Osteocyte (in vitro differentiated cells): ENCODE results near the gene PIAS3. TPM values are rescaled to one million over a fixed set of nuclear protein-coding genes. Genes with fewer than 3 reads are reported as not detected.

Experiments used
- DNase-seq: peaks from one replicate; pipeline ENCODE4 v3.0.0; 2021; ENCODE audit warnings: mixed read lengths; ENCODE audit not compliant: unreplicated experiment; ENCODE audit errors: extremely low spot score
- H3K27ac Mint-ChIP-seq: one replicate; pipeline ENCODE4 v1.8.0; 2021; ENCODE audit warnings: mild to moderate bottlenecking, mixed read lengths; ENCODE audit not compliant: unreplicated experiment
- H3K27me3 Mint-ChIP-seq: one replicate; pipeline ENCODE4 v1.8.0; 2021; ENCODE audit warnings: mixed read lengths; ENCODE audit not compliant: unreplicated experiment
- H3K36me3 Mint-ChIP-seq: one replicate; pipeline ENCODE4 v1.8.0; 2021; ENCODE audit warnings: mixed read lengths; ENCODE audit not compliant: unreplicated experiment
- H3K4me1 Mint-ChIP-seq: one replicate; pipeline ENCODE4 v1.8.0; 2021; ENCODE audit warnings: mixed read lengths; ENCODE audit not compliant: unreplicated experiment
- H3K4me3 Mint-ChIP-seq: one replicate; pipeline ENCODE4 v1.8.0; 2021; ENCODE audit warnings: mild to moderate bottlenecking, moderate library complexity, mixed read lengths; ENCODE audit not compliant: unreplicated experiment
- H3K9me3 Mint-ChIP-seq: one replicate; pipeline ENCODE4 v1.8.0; 2021; ENCODE audit warnings: mixed read lengths; ENCODE audit not compliant: unreplicated experiment
- CTCF ChIP-seq: fragments of 200-600 bp; sonication (generic); IDR thresholded peaks from 2 replicates; pipeline ENCODE4 v1.5.0; 2021; ENCODE audit warnings: antibody characterized with exemption, mild to moderate bottlenecking, moderate library complexity
- total RNA-seq: library from RNA; stranded (reverse); gene quantifications from 2 replicates; pipeline ENCODE4 v1.2.1, GENCODE V29; 2021

The PIAS3 gene
- total RNA-seq, 1 donor from 2014 or later = 48.7 TPM

- Mint-ChIP-seq H3K4me3 (peak within 1 kb of the TSS; percentile 83), H3K4me1 (peaks cover 38% of the 10 kb centered on the region), H3K27me3 (peaks cover 15% of the 10 kb centered on the region), H3K27ac (no peak within 1 kb of the TSS), H3K36me3 (no peaks in the 10 kb centered on the region), H3K9me3 (no peaks in the 10 kb centered on the region)
- TF ChIP-seq CTCF = no peak
- no peak for DNase-seq
Measured at GRCh38 chr1:145885738-145886287, 26.9 kb upstream of the PIAS3 start, which contains the start of gene ANKRD35. Gene ANKRD35, minus strand, starts transcription at chr1:145885866. Its CDS starts 108 bp downstream, at chr1:145885758.

GRCh38 chr1:145884675-145885074 is 25.8 kb upstream of the PIAS3 start:
- H3K4me1 Mint-ChIP-seq = peaks cover 27% of the 10 kb centered on the region
- H3K9me3 Mint-ChIP-seq = no peaks in the 10 kb centered on the region
- no peaks in the 10 kb centered on the region for H3K36me3 Mint-ChIP-seq
- DNase-seq = no peak
- H3K27ac Mint-ChIP-seq = no peak overlapping the region
- H3K4me3 Mint-ChIP-seq = peak overlapping the region; percentile 83
- no peak for TF ChIP-seq CTCF
- H3K27me3 Mint-ChIP-seq = peaks cover 15% of the 10 kb centered on the region

- H3K36me3 Mint-ChIP-seq = no peaks in the 10 kb centered on the region
- H3K4me3 Mint-ChIP-seq = no peak overlapping the region
Measured at GRCh38 chr1:145879775-145880174, 20.9 kb upstream of the PIAS3 start.

GRCh38 chr1:145878724-145879123 is 19.8 kb upstream of the PIAS3 start:
- no peak for TF ChIP-seq CTCF
- H3K4me1 Mint-ChIP-seq = no peaks in the 10 kb centered on the region

More at GRCh38 chr1:145879775-145880174, 20.9 kb upstream of the PIAS3 start:
- no peak for DNase-seq
- H3K27me3 Mint-ChIP-seq = peaks cover 14% of the 10 kb centered on the region
- H3K4me1 Mint-ChIP-seq = peaks cover 4% of the 10 kb centered on the region
- no peak overlapping the region for H3K27ac Mint-ChIP-seq
- no peaks in the 10 kb centered on the region for H3K9me3 Mint-ChIP-seq
- TF ChIP-seq CTCF = no peak

GRCh38 chr1:145877923-145878486 is 19.1 kb upstream of the PIAS3 start:
- Mint-ChIP-seq H3K9me3 (no peaks in the 10 kb centered on the region), H3K27ac (no peak overlapping the region), H3K4me3 (no peak overlapping the region), H3K27me3 (peaks cover 11% of the 10 kb centered on the region), H3K4me1 (no peaks in the 10 kb centered on the region), H3K36me3 (no peaks in the 10 kb centered on the region)
- DNase-seq = no peak
- TF ChIP-seq CTCF = no peak

More at GRCh38 chr1:145878724-145879123, 19.8 kb upstream of the PIAS3 start:
- Mint-ChIP-seq H3K27ac (no peak overlapping the region), H3K36me3 (no peaks in the 10 kb centered on the region), H3K9me3 (no peaks in the 10 kb centered on the region), H3K4me3 (no peak overlapping the region), H3K27me3 (peaks cover 10% of the 10 kb centered on the region)
- DNase-seq = no peak
